CD14-positive monocyte (primary cell): ENCODE data around the gene FOXA1. TPM values are rescaled to one million over a fixed set of nuclear protein-coding genes. Genes with fewer than 3 reads are reported as not detected.

Experiments
- DNase-seq, 3 donors: peaks; one replicate each; pipeline ENCODE4 v3.0.0-alpha.2; 2011 to 2022
- H2AFZ ChIP-seq: 2 replicates; pipeline ENCODE4 v1.6.0; 2012; ENCODE audit warnings: mild to moderate bottlenecking, low read depth, low read length, inconsistent platforms; ENCODE audit not compliant: insufficient read depth, poor library complexity, severe bottlenecking
- H3K27ac ChIP-seq, 2 donors: 1 replicate in 1 of 2; 2 replicates in 1 of 2; pipeline ENCODE4 v1.5.1; 2012 to 2013; ENCODE audit warnings: low read length in 2 of 2, control low read depth in 1 of 2, inconsistent platforms in 1 of 2, low read depth in 1 of 2, mild to moderate bottlenecking in 1 of 2
- H3K27me3 ChIP-seq, 2 donors: one replicate each; pipeline versions ENCODE4 v1.6.0 to v1.6.1; 2011 to 2013; ENCODE audit warnings: low read length in 2 of 2; ENCODE audit not compliant: control insufficient read depth in 2 of 2, insufficient read depth in 2 of 2
- H3K36me3 ChIP-seq, 2 donors: replicated peaks in 1 of 2; 1 replicate in 1 of 2; 2 replicates in 1 of 2; pipeline versions ENCODE4 v1.5.1 to v1.6.1; 2012 to 2013; ENCODE audit warnings: low read length in 2 of 2, control low read depth in 1 of 2, inconsistent platforms in 1 of 2, mild to moderate bottlenecking in 1 of 2; ENCODE audit not compliant: insufficient read depth in 2 of 2, control insufficient read depth in 1 of 2
- H3K4me1 ChIP-seq, 2 donors: 1 replicate in 1 of 2; 2 replicates in 1 of 2; pipeline versions ENCODE4 v1.5.1 to v1.6.1; 2012 to 2013; ENCODE audit warnings: low read length in 2 of 2, control low read depth in 1 of 2, inconsistent platforms in 1 of 2, mild to moderate bottlenecking in 1 of 2, moderate library complexity in 1 of 2; ENCODE audit not compliant: insufficient read depth in 2 of 2, control insufficient read depth in 1 of 2
- H3K4me2 ChIP-seq: replicated peaks from 2 replicates; pipeline ENCODE3; 2012; ENCODE audit warnings: low read length, moderate library complexity, mild to moderate bottlenecking; ENCODE audit not compliant: poor library complexity, severe bottlenecking; ENCODE audit errors: extremely low read depth
- H3K4me3 ChIP-seq, 3 experiments: fragments of 200-600 bp in 1 of 3; sonication (generic) in 1 of 3; replicated peaks in 1 of 3; 1 replicate in 2 of 3; 2 replicates in 1 of 3; pipeline ENCODE4 v1.5.1; 2011 to 2013; ENCODE audit warnings: low read length in 3 of 3, mild to moderate bottlenecking in 3 of 3, control low read depth in 2 of 3, low read depth in 2 of 3, inconsistent platforms in 1 of 3, moderate library complexity in 1 of 3
- H3K79me2 ChIP-seq: 2 replicates; pipeline ENCODE4 v1.6.0; 2012; ENCODE audit warnings: mild to moderate bottlenecking, control low read depth, inconsistent platforms, low read length, moderate library complexity; ENCODE audit not compliant: insufficient read depth
- H3K9ac ChIP-seq: 2 replicates; pipeline ENCODE4 v1.6.0; 2017; ENCODE audit warnings: low read length, mild to moderate bottlenecking; ENCODE audit not compliant: insufficient read depth, poor library complexity, severe bottlenecking
- H3K9me3 ChIP-seq, 2 donors: replicated peaks in 1 of 2; 1 replicate in 1 of 2; 2 replicates in 1 of 2; pipeline versions ENCODE4 v1.5.1 to v1.6.1; 2012 to 2013; ENCODE audit warnings: low read length in 2 of 2, control low read depth in 1 of 2; ENCODE audit not compliant: control insufficient read depth in 1 of 2, insufficient read depth in 1 of 2
- H4K20me1 ChIP-seq: 2 replicates; pipeline ENCODE4 v1.6.0; 2012; ENCODE audit warnings: mild to moderate bottlenecking, low read length, control low read depth, moderate library complexity; ENCODE audit not compliant: insufficient read depth
- H3K27ac Mint-ChIP-seq, 7 donors: one replicate each; pipeline ENCODE4 v1.8.0; 2020; ENCODE audit warnings: mild to moderate bottlenecking in 7 of 7, mixed read lengths in 7 of 7, moderate library complexity in 6 of 7, inconsistent platforms in 2 of 7
- H3K27me3 Mint-ChIP-seq, 3 donors: one replicate each; pipeline ENCODE4 v1.8.0; 2021 to 2022; ENCODE audit warnings: low read depth in 3 of 3, mild to moderate bottlenecking in 3 of 3, mixed read lengths in 3 of 3, moderate library complexity in 3 of 3, inconsistent platforms in 1 of 3
- H3K36me3 Mint-ChIP-seq, 2 donors: one replicate each; pipeline ENCODE4 v1.8.0; 2020; ENCODE audit warnings: mixed read lengths in 2 of 2, inconsistent platforms in 1 of 2, mild to moderate bottlenecking in 1 of 2
- H3K4me1 Mint-ChIP-seq: one replicate; pipeline ENCODE4 v1.8.0; 2020; ENCODE audit warnings: mild to moderate bottlenecking, mixed read lengths
- H3K4me3 Mint-ChIP-seq, 2 donors: one replicate each; pipeline ENCODE4 v1.8.0; 2020; ENCODE audit warnings: mild to moderate bottlenecking in 2 of 2, mixed read lengths in 2 of 2, moderate library complexity in 1 of 2
- H3K9me3 Mint-ChIP-seq, 7 donors: one replicate each; pipeline ENCODE4 v1.8.0; 2020 to 2022; ENCODE audit warnings: mixed read lengths in 7 of 7, mild to moderate bottlenecking in 6 of 7, moderate library complexity in 6 of 7, inconsistent platforms in 2 of 7
- WGBS: methylation state at CpG from one replicate; pipeline ENCODE4 v1.1.5; 2013; ENCODE audit warnings: missing lambda C conversion rate; ENCODE audit not compliant: insufficient coverage; 5-methylcytosine and 5-hydroxymethylcytosine counted together
- intact Hi-C, 2 donors: fragments of 100-400 bp; cut with micrococcal nuclease; formaldehyde crosslinking; loops; one replicate each; pipeline versions ENCODE4 v1.15.0 to v1.15.1; 2023
- polyA plus RNA-seq, 3 donors: library from polyadenylated mRNA; depleted of rRNA in 1 of 3; unstranded in 2 of 3; stranded (reverse) in 1 of 3; fragments of 300-500 nt in 2 of 3; fragments of >200 nt in 1 of 3; fragmentation: Illumina TruSeq in 2 of 3; gene quantifications; 1 replicate in 2 of 3; 2 replicates in 1 of 3; pipeline ENCODE4 v1.2.3, GENCODE V29; 2012 to 2021
- TF ChIP-seq, protein P1 (sequence below): fragments of 200-600 bp; IDR thresholded peaks from one replicate; pipeline ENCODE4 v1.8.0; 2022; ENCODE audit warnings: antibody characterized with exemption, mild to moderate bottlenecking

FOXA1 gene
- polyA plus RNA-seq, 3 donors = 0.09 TPM; not detected in 2

DNA sequence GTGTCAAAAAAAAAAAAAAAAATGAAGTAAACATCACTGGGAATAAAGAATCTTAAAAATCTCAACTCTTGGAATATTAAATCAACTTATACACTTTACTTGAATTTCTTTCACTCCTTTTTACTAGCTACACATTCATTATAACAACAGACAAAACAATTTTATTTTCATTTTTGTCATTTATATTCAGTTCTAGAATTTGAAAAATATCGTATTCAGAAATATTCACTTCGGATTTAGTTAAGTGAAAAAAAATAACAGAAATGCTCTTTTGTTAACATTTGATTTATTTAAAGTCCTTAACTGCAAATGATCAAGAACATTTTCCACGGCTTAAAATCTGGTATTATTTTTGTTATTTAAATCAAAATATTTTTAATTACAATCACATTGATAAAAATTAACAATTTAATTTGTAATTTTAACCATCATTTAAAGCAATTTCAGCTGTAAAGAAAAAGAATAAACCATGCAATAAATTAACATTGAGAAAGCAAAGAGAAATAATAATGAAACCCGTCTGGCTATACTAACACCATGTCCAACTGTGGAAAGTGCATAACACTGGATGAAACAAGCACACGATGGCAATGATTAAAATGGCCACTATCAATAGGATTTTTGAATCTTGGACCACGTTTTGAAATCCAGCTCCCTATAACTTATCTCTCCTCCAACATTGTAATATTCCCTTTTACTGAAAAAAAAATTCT lies 5.2 kb downstream of the FOXA1 start:
- 14% methylated on average over 1 of the region's 6 CpGs for WGBS
- peaks cover 6 to 59% (median 35%) of the 10 kb centered on the region in 7 donors for H3K9me3 Mint-ChIP-seq
- no peaks in the 10 kb centered on the region for H4K20me1 ChIP-seq
- no peak overlapping the region for H3K27ac Mint-ChIP-seq
- no peak overlapping the region for H2AFZ ChIP-seq
- H3K27me3 Mint-ChIP-seq = peaks cover 89 to 98% (median 92%) of the 10 kb centered on the region in 3 donors
- H3K27ac ChIP-seq = no peak overlapping the region
- H3K4me1 ChIP-seq = peaks cover 0 to 4% of the 10 kb centered on the region in 2 donors
- no peak overlapping the region for H3K9ac ChIP-seq
- no peak overlapping the region for H3K4me2 ChIP-seq
- TF ChIP-seq, protein P1, sequence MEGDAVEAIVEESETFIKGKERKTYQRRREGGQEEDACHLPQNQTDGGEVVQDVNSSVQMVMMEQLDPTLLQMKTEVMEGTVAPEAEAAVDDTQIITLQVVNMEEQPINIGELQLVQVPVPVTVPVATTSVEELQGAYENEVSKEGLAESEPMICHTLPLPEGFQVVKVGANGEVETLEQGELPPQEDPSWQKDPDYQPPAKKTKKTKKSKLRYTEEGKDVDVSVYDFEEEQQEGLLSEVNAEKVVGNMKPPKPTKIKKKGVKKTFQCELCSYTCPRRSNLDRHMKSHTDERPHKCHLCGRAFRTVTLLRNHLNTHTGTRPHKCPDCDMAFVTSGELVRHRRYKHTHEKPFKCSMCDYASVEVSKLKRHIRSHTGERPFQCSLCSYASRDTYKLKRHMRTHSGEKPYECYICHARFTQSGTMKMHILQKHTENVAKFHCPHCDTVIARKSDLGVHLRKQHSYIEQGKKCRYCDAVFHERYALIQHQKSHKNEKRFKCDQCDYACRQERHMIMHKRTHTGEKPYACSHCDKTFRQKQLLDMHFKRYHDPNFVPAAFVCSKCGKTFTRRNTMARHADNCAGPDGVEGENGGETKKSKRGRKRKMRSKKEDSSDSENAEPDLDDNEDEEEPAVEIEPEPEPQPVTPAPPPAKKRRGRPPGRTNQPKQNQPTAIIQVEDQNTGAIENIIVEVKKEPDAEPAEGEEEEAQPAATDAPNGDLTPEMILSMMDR = no peak
- intact Hi-C loops = no loop called here
- no peaks in the 10 kb centered on the region for H3K79me2 ChIP-seq
- peaks cover 5% of the 10 kb centered on the region for H3K4me1 Mint-ChIP-seq
- no peak overlapping the region for H3K4me3 ChIP-seq
- peaks cover 85 to 96% of the 10 kb centered on the region in 2 donors for H3K27me3 ChIP-seq
- H3K36me3 Mint-ChIP-seq = peaks cover 0 to 14% of the 10 kb centered on the region in 2 donors
- H3K9me3 ChIP-seq = peaks cover 8 to 67% of the 10 kb centered on the region in 2 donors
- H3K36me3 ChIP-seq = no peaks in the 10 kb centered on the region
- peak overlapping the region in 1 of 2 donors; percentile 79 for H3K4me3 Mint-ChIP-seq
- DNase-seq = no peak

DNA sequence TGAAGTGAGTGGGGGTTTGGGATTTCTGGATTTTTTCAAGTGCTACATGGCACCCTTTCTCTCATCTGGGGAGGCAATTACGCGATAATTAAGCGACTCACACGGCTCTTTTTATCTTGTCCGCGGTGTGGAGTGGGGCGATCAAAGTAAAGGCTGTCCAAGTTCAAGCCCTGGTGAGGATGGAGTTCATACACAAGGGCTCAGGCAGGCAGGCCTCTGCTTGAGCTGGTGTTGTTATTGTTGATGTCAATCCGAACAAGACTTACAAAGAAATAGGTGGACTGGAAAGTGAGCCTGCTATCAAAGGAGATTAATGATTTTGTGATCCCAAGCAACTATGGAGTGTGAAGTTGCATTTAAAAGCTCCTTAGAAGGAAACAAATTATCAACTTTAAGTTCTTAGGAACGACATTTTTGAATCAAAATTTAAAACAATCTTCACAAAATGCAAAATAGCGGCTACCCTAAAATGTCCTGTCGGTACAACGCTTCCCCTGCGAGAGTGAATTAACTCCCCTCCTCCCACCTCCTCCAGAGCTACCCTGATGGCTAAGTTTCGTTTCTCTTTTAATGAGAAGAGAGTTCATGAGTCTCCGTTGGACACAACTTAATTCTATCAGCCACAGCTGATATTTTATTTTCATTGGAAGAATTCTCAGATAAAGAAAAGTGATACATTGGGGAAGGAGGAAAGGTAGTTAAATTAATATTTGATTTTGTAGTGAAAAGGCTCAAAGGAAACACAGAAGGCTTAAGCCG lies 5.9 kb downstream of the FOXA1 start:
- WGBS = 4% methylated on average over 7 of the region's 16 CpGs
- intact Hi-C loops = no loop called here
- H3K9ac ChIP-seq = no peak overlapping the region

More for the DNA sequence above, 5.9 kb downstream of the FOXA1 start:
- Mint-ChIP-seq H3K27me3 (peaks cover 90 to 98% (median 91%) of the 10 kb centered on the region in 3 donors), H3K27ac (no peak overlapping the region), H3K4me1 (peaks cover 1% of the 10 kb centered on the region), H3K36me3 (peaks cover 0 to 10% of the 10 kb centered on the region in 2 donors), H3K4me3 (peak overlapping the region in 1 of 2 donors; percentile 80), H3K9me3 (peaks cover 6 to 62% (median 35%) of the 10 kb centered on the region in 7 donors)
- Histone ChIP-seq H3K79me2 (no peaks in the 10 kb centered on the region), H4K20me1 (no peaks in the 10 kb centered on the region), H2AFZ (no peak overlapping the region), H3K4me1 (no peaks in the 10 kb centered on the region), H3K36me3 (no peaks in the 10 kb centered on the region), H3K9me3 (peaks cover 9 to 71% of the 10 kb centered on the region in 2 donors), H3K4me3 (no peak overlapping the region), H3K4me2 (no peak overlapping the region), H3K27me3 (peaks cover 83 to 97% of the 10 kb centered on the region in 2 donors), H3K27ac (no peak overlapping the region)
- DNase-seq = no peak
- TF ChIP-seq, protein P1 = no peak
